Esophagus squamous epithelium (tissue), 4 donors: ENCODE results near the gene PSAPL1.

Source experiments
- CTCF ChIP-seq, 6 experiments: fragments of 450-650 bp in 4 of 6; fragments of 200-600 bp in 2 of 6; sonication (generic) in 2 of 6; IDR thresholded peaks; one replicate each; pipeline ENCODE4 v1.5.1; 2016 to 2019; ENCODE audit warnings: antibody characterized with exemption in 6 of 6, mild to moderate bottlenecking in 4 of 6, moderate library complexity in 4 of 6
- POLR2A ChIP-seq, 4 donors: fragments of 450-650 bp; IDR thresholded peaks; one replicate each; pipeline ENCODE4 v1.6.1; 2017; ENCODE audit warnings: antibody characterized with exemption in 4 of 4, mild to moderate bottlenecking in 4 of 4, moderate library complexity in 3 of 4

GRCh38 chr4:7475207-7475606 lies 40.5 kb upstream of the PSAPL1 start:
- TF ChIP-seq POLR2A (IDR thresholded peaks at IDR 0.05) = no peak
- TF ChIP-seq CTCF (IDR thresholded peaks at IDR 0.05) = no peak
